ENCODE data around the gene VPS37D.

VPS37D gene

GRCh38 chr7:73623798-73624668 is 43.6 kb upstream of the VPS37D start, which contains the start of gene MLXIPL:
TSS of gene MLXIPL (minus strand) at chr7:73624522. CDS start at chr7:73624492, 30 bp downstream.
- peak within 1 kb of the TSS; percentile 62 for H3K27ac ChIP-seq
- TF ChIP-seq ZFX (IDR thresholded peaks at IDR 0.05) (no peak), CTCF (conservative IDR thresholded peaks at IDR 0.05) (no peak)

- peak overlapping the region; percentile 62; the same call in 1 of the 2 replicates for H3K27ac ChIP-seq
- TF ChIP-seq CTCF (conservative IDR thresholded peaks at IDR 0.05) (no peak), ZFX (IDR thresholded peaks at IDR 0.05) (no peak)
These were observed 43.0 kb upstream of the VPS37D start for GRCh38 chr7:73624669-73625001.

GRCh38 chr7:73625276-73625675 is 42.4 kb upstream of the VPS37D start:
- no peak overlapping the region for H3K27ac ChIP-seq

GRCh38 chr7:73626814-73627213 is 40.8 kb upstream of the VPS37D start:
- TF ChIP-seq CTCF (conservative IDR thresholded peaks at IDR 0.05) (no peak), ZFX (IDR thresholded peaks at IDR 0.05) (no peak)
- H3K27ac ChIP-seq, result no peak overlapping the region

More at GRCh38 chr7:73625276-73625675, 42.4 kb upstream of the VPS37D start:
- TF ChIP-seq ZFX (IDR thresholded peaks at IDR 0.05), result no peak
- TF ChIP-seq CTCF (conservative IDR thresholded peaks at IDR 0.05), result no peak

- TF ChIP-seq CTCF (conservative IDR thresholded peaks at IDR 0.05) (no peak), ZFX (IDR thresholded peaks at IDR 0.05) (no peak)
- no peak overlapping the region for H3K27ac ChIP-seq
These were observed 39.1 kb upstream of the VPS37D start for GRCh38 chr7:73628504-73628903.

- TF ChIP-seq CTCF (conservative IDR thresholded peaks at IDR 0.05) (no peak), ZFX (IDR thresholded peaks at IDR 0.05) (no peak)
- no peak overlapping the region for H3K27ac ChIP-seq
These were observed 36.1 kb upstream of the VPS37D start for GRCh38 chr7:73631558-73631957.

- no peak overlapping the region for H3K27ac ChIP-seq
- TF ChIP-seq ZFX (IDR thresholded peaks at IDR 0.05) (no peak), CTCF (conservative IDR thresholded peaks at IDR 0.05) (no peak)
These were observed 34.3 kb upstream of the VPS37D start for GRCh38 chr7:73633323-73633722.
